Astrocyte (in vitro differentiated cells and primary cell): ENCODE results near the gene XPO1. TPM values are rescaled to one million over a fixed set of nuclear protein-coding genes. Genes with fewer than 3 reads are reported as not detected.
"Not testable (repeated sequence)": the region's sequence is repeated elsewhere in the genome, so short reads cannot be mapped to it uniquely, and the experiment has no call there.

Experiments used
- DNase-seq: peaks from one replicate; pipeline ENCODE4 v3.0.0-alpha.2; 2010; ENCODE audit warnings: low read depth
- FAIRE-seq: peaks from 2 replicates; lab custom pipeline; 2011; peaks lifted over from hg19 to GRCh38; lab: Jason Lieb, UNC
- H2AFZ ChIP-seq: 2 replicates; pipeline ENCODE4 v1.6.0; 2012; ENCODE audit warnings: low read depth, low read length, inconsistent platforms
- H3K27ac ChIP-seq: 2 replicates; pipeline ENCODE4 v1.5.1; 2011; ENCODE audit warnings: low read depth, low read length, inconsistent platforms
- H3K27me3 ChIP-seq: 2 replicates; pipeline ENCODE4 v1.6.0; 2011; ENCODE audit warnings: low read length, inconsistent platforms; ENCODE audit not compliant: insufficient read depth
- H3K36me3 ChIP-seq: 2 replicates; pipeline ENCODE4 v1.5.1; 2011; ENCODE audit warnings: low read length, inconsistent platforms; ENCODE audit not compliant: insufficient read depth
- H3K4me1 ChIP-seq: 2 replicates; pipeline ENCODE4 v1.5.1; 2011; ENCODE audit warnings: low read length, inconsistent platforms; ENCODE audit not compliant: insufficient read depth
- H3K4me2 ChIP-seq: 2 replicates; pipeline ENCODE4 v1.6.0; 2012; ENCODE audit warnings: low read length, inconsistent platforms
- H3K4me3 ChIP-seq: 2 replicates; pipeline ENCODE4 v1.5.1; 2011; ENCODE audit warnings: low read depth, mild to moderate bottlenecking, low read length, inconsistent platforms; ENCODE audit not compliant: insufficient read depth
- H3K79me2 ChIP-seq: 2 replicates; pipeline ENCODE4 v1.6.0; 2012; ENCODE audit warnings: mild to moderate bottlenecking, low read length, inconsistent platforms; ENCODE audit not compliant: insufficient read depth
- H3K9ac ChIP-seq: 2 replicates; pipeline ENCODE4 v1.6.0; 2012; ENCODE audit warnings: mild to moderate bottlenecking, low read length, inconsistent platforms
- H3K9me3 ChIP-seq: 2 replicates; pipeline ENCODE4 v1.5.1; 2012; ENCODE audit warnings: low read depth, mild to moderate bottlenecking, low read length, inconsistent platforms; ENCODE audit not compliant: insufficient read depth
- H4K20me1 ChIP-seq: 2 replicates; pipeline ENCODE4 v1.6.0; 2012; ENCODE audit warnings: low read length, inconsistent platforms; ENCODE audit not compliant: insufficient read depth
- H3K27ac Mint-ChIP-seq: one replicate; pipeline ENCODE4 v1.8.0; 2021; ENCODE audit warnings: mild to moderate bottlenecking, mixed read lengths; ENCODE audit not compliant: unreplicated experiment
- H3K27me3 Mint-ChIP-seq: one replicate; pipeline ENCODE4 v1.8.0; 2021; ENCODE audit warnings: low read depth, mixed read lengths; ENCODE audit not compliant: unreplicated experiment
- H3K36me3 Mint-ChIP-seq: one replicate; pipeline ENCODE4 v1.8.0; 2021; ENCODE audit warnings: low read depth, mixed read lengths; ENCODE audit not compliant: unreplicated experiment
- H3K4me1 Mint-ChIP-seq: one replicate; pipeline ENCODE4 v1.8.0; 2021; ENCODE audit warnings: low read depth, mixed read lengths; ENCODE audit not compliant: unreplicated experiment
- H3K4me3 Mint-ChIP-seq: one replicate; pipeline ENCODE4 v1.8.0; 2021; ENCODE audit warnings: mild to moderate bottlenecking, moderate library complexity, mixed read lengths; ENCODE audit not compliant: unreplicated experiment
- H3K9me3 Mint-ChIP-seq: one replicate; pipeline ENCODE4 v1.8.0; 2021; ENCODE audit warnings: mild to moderate bottlenecking, mixed read lengths; ENCODE audit not compliant: unreplicated experiment
- CTCF ChIP-seq: IDR thresholded peaks from 2 replicates; pipeline ENCODE4 v1.5.1; 2011; ENCODE audit warnings: low read depth, mild to moderate bottlenecking, inconsistent platforms, low read length, moderate library complexity; ENCODE audit not compliant: insufficient read depth
- EZH2 ChIP-seq: IDR thresholded peaks from 2 replicates; pipeline ENCODE4 v1.6.1; 2012; ENCODE audit warnings: mild to moderate bottlenecking, low read length, inconsistent platforms; ENCODE audit not compliant: insufficient read depth
- total RNA-seq: library from RNA; stranded (reverse); gene quantifications from 2 replicates; pipeline ENCODE4 v1.2.1, GENCODE V29; 2021

XPO1 gene
- total RNA-seq, 1 donor from 2014 or later, result 128 TPM

- no peaks in the 10 kb centered on the region for H3K27me3 ChIP-seq
- FAIRE-seq (no peak), DNase-seq (peak; percentile 72)
- H3K27me3 Mint-ChIP-seq, result no peaks in the 10 kb centered on the region
- H3K9me3 ChIP-seq, result no peaks in the 10 kb centered on the region
- no peak overlapping the region for H3K4me3 ChIP-seq
- H3K9me3 Mint-ChIP-seq, result no peaks in the 10 kb centered on the region
- no peak for TF ChIP-seq CTCF
- no peak for TF ChIP-seq EZH2
- H3K4me3 Mint-ChIP-seq, result no peak overlapping the region
- no peak overlapping the region for H2AFZ ChIP-seq
- peak overlapping the region; percentile 36 for H3K27ac ChIP-seq
- peak overlapping the region; percentile 97 for H3K27ac Mint-ChIP-seq
- peaks cover 97% of the 10 kb centered on the region for H4K20me1 ChIP-seq
- no peak overlapping the region for H3K4me2 ChIP-seq
- H3K4me1 ChIP-seq, result no peaks in the 10 kb centered on the region
- no peaks in the 10 kb centered on the region for H3K36me3 ChIP-seq
- H3K9ac ChIP-seq, result no peak overlapping the region
- H3K4me1 Mint-ChIP-seq, result peaks cover 17% of the 10 kb centered on the region
- H3K79me2 ChIP-seq, result peaks cover 100% of the 10 kb centered on the region
- H3K36me3 Mint-ChIP-seq, result peaks cover 5% of the 10 kb centered on the region
Measured at GRCh38 chr2:61460163-61460562, 78.0 kb downstream of the XPO1 start.

- no peak overlapping the region for H3K4me3 Mint-ChIP-seq
- Histone ChIP-seq H3K9me3 (no peaks in the 10 kb centered on the region), H3K4me1 (no peaks in the 10 kb centered on the region), H3K4me2 (no peak overlapping the region), H3K4me3 (no peak overlapping the region), H4K20me1 (peaks cover 92% of the 10 kb centered on the region), H2AFZ (no peak overlapping the region), H3K27me3 (no peaks in the 10 kb centered on the region), H3K79me2 (peaks cover 99% of the 10 kb centered on the region), H3K36me3 (no peaks in the 10 kb centered on the region), H3K9ac (no peak overlapping the region), H3K27ac (no peak overlapping the region)
- no peaks in the 10 kb centered on the region for H3K27me3 Mint-ChIP-seq
- DNase-seq (no peak), FAIRE-seq (no peak)
- no peak for TF ChIP-seq CTCF
- no peak for TF ChIP-seq EZH2
- H3K4me1 Mint-ChIP-seq, result peaks cover 11% of the 10 kb centered on the region
- H3K27ac Mint-ChIP-seq, result peak overlapping the region; percentile 60
- no peaks in the 10 kb centered on the region for H3K9me3 Mint-ChIP-seq
- H3K36me3 Mint-ChIP-seq, result peaks cover 5% of the 10 kb centered on the region
Measured at GRCh38 chr2:61456746-61457420, 81.3 kb downstream of the XPO1 start.

GRCh38 chr2:61456070-61456745 is 81.9 kb downstream of the XPO1 start:
- no peaks in the 10 kb centered on the region for H3K4me1 ChIP-seq
- Mint-ChIP-seq H3K27me3 (no peaks in the 10 kb centered on the region), H3K36me3 (peaks cover 5% of the 10 kb centered on the region), H3K9me3 (no peaks in the 10 kb centered on the region), H3K27ac (no peak overlapping the region), H3K4me3 (no peak overlapping the region), H3K4me1 (peaks cover 9% of the 10 kb centered on the region)
- DNase-seq (no peak), FAIRE-seq (no peak)
- no peak for TF ChIP-seq EZH2
- no peak for TF ChIP-seq CTCF
- no peak overlapping the region for H2AFZ ChIP-seq
- peaks cover 91% of the 10 kb centered on the region for H4K20me1 ChIP-seq
- H3K27me3 ChIP-seq, result no peaks in the 10 kb centered on the region
- no peak overlapping the region for H3K27ac ChIP-seq
- H3K79me2 ChIP-seq, result peaks cover 98% of the 10 kb centered on the region
- H3K9me3 ChIP-seq, result no peaks in the 10 kb centered on the region
- H3K9ac ChIP-seq, result no peak overlapping the region
- H3K36me3 ChIP-seq, result no peaks in the 10 kb centered on the region
- H3K4me3 ChIP-seq, result no peak overlapping the region
- H3K4me2 ChIP-seq, result no peak overlapping the region

- not testable (repeated sequence) for H3K4me1 ChIP-seq, H3K4me3 ChIP-seq, H3K4me3 Mint-ChIP-seq, H3K27ac ChIP-seq, H3K9me3 Mint-ChIP-seq, H3K27me3 Mint-ChIP-seq, H3K36me3 Mint-ChIP-seq, H3K36me3 ChIP-seq, H2AFZ ChIP-seq, H3K9ac ChIP-seq, DNase-seq, H3K4me1 Mint-ChIP-seq, H3K27me3 ChIP-seq, H3K9me3 ChIP-seq, H3K4me2 ChIP-seq, FAIRE-seq
- peaks cover 98% of the 10 kb centered on the region for H3K79me2 ChIP-seq
- H3K27ac Mint-ChIP-seq, result peak overlapping the region; percentile 47
- H4K20me1 ChIP-seq, result peaks cover 89% of the 10 kb centered on the region
Measured at GRCh38 chr2:61454972-61455371, 83.2 kb downstream of the XPO1 start.
